Panc1 (cell line): ENCODE results near the gene PRKAA1.
"Not testable (repeated sequence)": the region's sequence is repeated elsewhere in the genome, so short reads cannot be mapped to it uniquely, and the experiment has no call there.

ENCODE experiments used
- CTCF ChIP-seq: fragments of 450-650 bp; IDR thresholded peaks from 2 replicates; pipeline ENCODE4 v1.5.1; 2017; ENCODE audit warnings: mild to moderate bottlenecking
- POLR2AphosphoS5 ChIP-seq: IDR thresholded peaks from 2 replicates; pipeline ENCODE4 v1.6.1; 2012; ENCODE audit warnings: mild to moderate bottlenecking, low read depth, low read length, moderate library complexity
- REST ChIP-seq, 2 experiments: IDR thresholded peaks; 2 replicates each; pipeline ENCODE4 v1.6.1; 2011 to 2012; ENCODE audit warnings: low read depth in 2 of 2, control low read depth in 1 of 2, low read length in 1 of 2, mild to moderate bottlenecking in 1 of 2, moderate library complexity in 1 of 2; ENCODE audit not compliant: insufficient read depth in 1 of 2
- SIN3A ChIP-seq: IDR thresholded peaks from 2 replicates; pipeline ENCODE4 v1.6.1; 2012; ENCODE audit warnings: low read depth, mild to moderate bottlenecking, low read length, moderate library complexity, borderline replicate concordance; ENCODE audit not compliant: insufficient read depth

DNA sequence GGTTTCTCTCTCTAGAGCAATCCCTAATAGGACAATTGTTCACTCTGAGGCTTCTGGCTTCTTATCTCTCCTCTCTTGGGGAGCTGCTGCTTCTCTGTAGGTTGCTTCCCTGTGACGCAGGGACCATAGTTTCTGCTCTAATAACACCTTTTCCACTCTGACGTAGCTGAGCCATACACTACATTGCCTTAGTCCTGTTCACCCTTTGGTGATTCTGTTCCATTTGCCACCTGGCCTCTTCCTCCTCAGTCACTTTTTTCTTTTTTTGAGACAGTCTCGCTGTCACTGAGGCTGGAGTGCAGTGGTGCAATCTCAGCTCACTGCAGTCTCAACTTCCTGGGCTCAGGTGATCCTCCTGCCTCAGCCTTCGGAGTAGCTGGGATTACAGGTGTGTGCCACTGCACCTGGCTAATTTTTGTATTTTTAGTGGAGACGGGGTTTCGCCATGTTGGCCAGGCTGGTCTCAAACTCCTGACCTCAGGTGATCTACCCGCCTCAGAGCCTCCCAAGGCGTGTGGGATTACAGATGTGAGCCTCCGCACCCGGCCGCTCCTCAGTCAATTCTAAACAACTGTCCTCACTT is 27.4 kb upstream of the PRKAA1 start:
- TF ChIP-seq CTCF; SIN3A; REST (IDR thresholded peaks at IDR 0.05; ENCODE audit: insufficient read depth in 1 of 2, low read depth in 2 of 2, low read length in 1 of 2): not testable (repeated sequence)
- peak; percentile 58 for TF ChIP-seq POLR2AphosphoS5
